Fibroblast of lung (primary cell): ENCODE data around the gene AK5. TPM values are rescaled to one million over a fixed set of nuclear protein-coding genes. Genes with fewer than 3 reads are reported as not detected.

Source experiments
- DNase-seq, 2 donors: peaks; one replicate each; pipeline versions ENCODE4 v3.0.0 to v3.0.0-alpha.2; 2010; ENCODE audit warnings: low read depth in 2 of 2
- H2AFZ ChIP-seq: 2 replicates; pipeline ENCODE4 v1.5.1; 2012; ENCODE audit warnings: low read length, control low read depth, inconsistent platforms
- H3K27ac ChIP-seq: 2 replicates; pipeline ENCODE4 v1.5.1; 2011; ENCODE audit warnings: low read length, control low read depth; ENCODE audit not compliant: insufficient read depth
- H3K27me3 ChIP-seq: 2 replicates; pipeline ENCODE4 v1.5.1; 2011; ENCODE audit warnings: mild to moderate bottlenecking, low read length; ENCODE audit not compliant: control insufficient read depth, insufficient read depth
- H3K36me3 ChIP-seq: 2 replicates; pipeline ENCODE4 v1.5.1; 2011; ENCODE audit warnings: low read length; ENCODE audit not compliant: control insufficient read depth, insufficient read depth
- H3K4me1 ChIP-seq: 2 replicates; pipeline ENCODE4 v1.5.1; 2011; ENCODE audit warnings: low read length; ENCODE audit not compliant: control insufficient read depth, insufficient read depth; ENCODE audit errors: extremely low read depth
- H3K4me2 ChIP-seq: 2 replicates; pipeline ENCODE4 v1.5.1; 2011; ENCODE audit warnings: low read length, control low read depth; ENCODE audit not compliant: insufficient read depth; ENCODE audit errors: extremely low read depth
- H3K4me3 ChIP-seq, 4 experiments: fragments of 200-600 bp in 1 of 4; sonication (generic) in 1 of 4; replicated peaks in 1 of 4; 2 replicates each; pipeline ENCODE4 v1.5.1; 2011 to 2016; ENCODE audit warnings: low read length in 4 of 4, low read depth in 3 of 4, mild to moderate bottlenecking in 3 of 4, control low read depth in 2 of 4, inconsistent platforms in 1 of 4, mixed read lengths in 1 of 4; ENCODE audit not compliant: insufficient read depth in 1 of 4; ENCODE audit errors: control extremely low read depth in 1 of 4
- H3K79me2 ChIP-seq: 2 replicates; pipeline ENCODE4 v1.5.1; 2012; ENCODE audit warnings: mild to moderate bottlenecking, low read length, inconsistent platforms; ENCODE audit not compliant: control insufficient read depth, insufficient read depth
- H3K9ac ChIP-seq: 2 replicates; pipeline ENCODE4 v1.5.1; 2011; ENCODE audit warnings: mild to moderate bottlenecking, low read length, control low read depth; ENCODE audit not compliant: insufficient read depth
- H3K9me3 ChIP-seq: 2 replicates; pipeline ENCODE4 v1.5.1; 2012; ENCODE audit warnings: low read depth, low read length; ENCODE audit not compliant: control insufficient read depth, insufficient read depth
- H4K20me1 ChIP-seq: 2 replicates; pipeline ENCODE4 v1.5.1; 2011; ENCODE audit warnings: low read length; ENCODE audit not compliant: control insufficient read depth, insufficient read depth; ENCODE audit errors: extremely low read depth
- EZH2 ChIP-seq: IDR thresholded peaks from 2 replicates; pipeline ENCODE4 v1.5.1; 2012; ENCODE audit warnings: low read length, control low read depth, mild to moderate bottlenecking; ENCODE audit errors: missing control alignments
- polyA plus RNA-seq, 2 donors: library from polyadenylated mRNA; depleted of rRNA in 1 of 2; stranded (reverse) in 1 of 2; unstranded in 1 of 2; fragments of >200 nt; gene quantifications; 2 replicates each; pipeline ENCODE4 v1.2.1, GENCODE V29; 2011 to 2012; ENCODE audit warnings: missing spikeins in 1 of 2
- total RNA-seq: library from RNA; depleted of rRNA; stranded (reverse); fragments of >200 nt; gene quantifications from 2 replicates; pipeline ENCODE4 v1.2.1, GENCODE V29; 2014
- TF ChIP-seq, protein P1 (sequence below), 2 donors: IDR thresholded peaks in 1 of 2; conservative IDR thresholded peaks in 1 of 2; 1 replicate in 1 of 2; 2 replicates in 1 of 2; pipeline ENCODE4 v1.5.1; 2011 to 2012; ENCODE audit warnings: low read length in 2 of 2, control low read depth in 1 of 2, inconsistent platforms in 1 of 2, low read depth in 1 of 2, mild to moderate bottlenecking in 1 of 2

Gene AK5
- total and polyA plus RNA-seq, 2 donors (not counting 1 experiment from before 2014, with no cell fraction given): 37.9 to 87.7 TPM

GRCh38 chr1:77313491-77313890 is 31.7 kb downstream of the AK5 start:
- H2AFZ ChIP-seq: no peak overlapping the region
- peaks cover 3% of the 10 kb centered on the region for H3K4me1 ChIP-seq
- TF ChIP-seq, protein P1, sequence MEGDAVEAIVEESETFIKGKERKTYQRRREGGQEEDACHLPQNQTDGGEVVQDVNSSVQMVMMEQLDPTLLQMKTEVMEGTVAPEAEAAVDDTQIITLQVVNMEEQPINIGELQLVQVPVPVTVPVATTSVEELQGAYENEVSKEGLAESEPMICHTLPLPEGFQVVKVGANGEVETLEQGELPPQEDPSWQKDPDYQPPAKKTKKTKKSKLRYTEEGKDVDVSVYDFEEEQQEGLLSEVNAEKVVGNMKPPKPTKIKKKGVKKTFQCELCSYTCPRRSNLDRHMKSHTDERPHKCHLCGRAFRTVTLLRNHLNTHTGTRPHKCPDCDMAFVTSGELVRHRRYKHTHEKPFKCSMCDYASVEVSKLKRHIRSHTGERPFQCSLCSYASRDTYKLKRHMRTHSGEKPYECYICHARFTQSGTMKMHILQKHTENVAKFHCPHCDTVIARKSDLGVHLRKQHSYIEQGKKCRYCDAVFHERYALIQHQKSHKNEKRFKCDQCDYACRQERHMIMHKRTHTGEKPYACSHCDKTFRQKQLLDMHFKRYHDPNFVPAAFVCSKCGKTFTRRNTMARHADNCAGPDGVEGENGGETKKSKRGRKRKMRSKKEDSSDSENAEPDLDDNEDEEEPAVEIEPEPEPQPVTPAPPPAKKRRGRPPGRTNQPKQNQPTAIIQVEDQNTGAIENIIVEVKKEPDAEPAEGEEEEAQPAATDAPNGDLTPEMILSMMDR (conservative IDR thresholded peaks at IDR 0.05 in 1 of 2, IDR thresholded peaks at IDR 0.05 in 1 of 2; ENCODE audit: low read depth in 1 of 2, low read length in 2 of 2): peak; percentile 22 to 50
- no peak for TF ChIP-seq EZH2
- DNase-seq: peak; percentile 1 to 39
- H3K9me3 ChIP-seq: no peaks in the 10 kb centered on the region
- no peaks in the 10 kb centered on the region for H4K20me1 ChIP-seq
- H3K36me3 ChIP-seq: no peaks in the 10 kb centered on the region
- H3K27me3 ChIP-seq: no peaks in the 10 kb centered on the region
- H3K4me3 ChIP-seq: no peak overlapping the region
- H3K9ac ChIP-seq: no peak overlapping the region
- no peaks in the 10 kb centered on the region for H3K79me2 ChIP-seq
- H3K27ac ChIP-seq: no peak overlapping the region
- no peak overlapping the region for H3K4me2 ChIP-seq

DNA sequence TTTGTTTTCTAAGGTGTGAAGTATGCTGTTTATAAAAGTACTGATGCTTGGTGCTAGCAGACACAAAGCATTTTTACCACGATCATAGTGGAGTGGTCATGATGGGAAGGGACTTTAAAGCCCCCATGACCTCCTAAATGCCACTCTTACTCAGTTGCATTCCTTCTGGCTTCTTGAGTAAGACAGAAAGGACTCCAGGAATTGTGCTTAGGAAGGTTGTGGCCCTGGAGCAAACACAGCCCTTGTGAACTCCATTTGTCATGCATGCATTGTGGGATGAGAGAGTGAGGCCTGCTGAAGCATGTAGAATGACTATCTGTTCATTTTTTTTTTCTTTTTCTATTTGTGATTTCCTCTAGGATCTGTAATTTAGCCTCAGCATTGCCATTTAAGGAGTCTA is 34.2 kb downstream of the AK5 start:
- no peak overlapping the region for H2AFZ ChIP-seq
- no peak overlapping the region for H3K4me2 ChIP-seq
- no peaks in the 10 kb centered on the region for H4K20me1 ChIP-seq
- H3K4me3 ChIP-seq: no peak overlapping the region
- DNase-seq: peak; percentile 7 to 77
- H3K9me3 ChIP-seq: no peaks in the 10 kb centered on the region
- H3K27me3 ChIP-seq: no peaks in the 10 kb centered on the region
- no peaks in the 10 kb centered on the region for H3K36me3 ChIP-seq
- H3K27ac ChIP-seq: no peak overlapping the region
- H3K9ac ChIP-seq: no peak overlapping the region
- H3K79me2 ChIP-seq: no peaks in the 10 kb centered on the region
- no peak for TF ChIP-seq EZH2
- TF ChIP-seq, protein P1 (conservative IDR thresholded peaks at IDR 0.05 in 1 of 2, IDR thresholded peaks at IDR 0.05 in 1 of 2; ENCODE audit: low read depth in 1 of 2, low read length in 2 of 2): no peak
- peaks cover 3% of the 10 kb centered on the region for H3K4me1 ChIP-seq

GRCh38 chr1:77316966-77317365 is 35.1 kb downstream of the AK5 start:
- TF ChIP-seq, protein P1 (conservative IDR thresholded peaks at IDR 0.05 in 1 of 2, IDR thresholded peaks at IDR 0.05 in 1 of 2; ENCODE audit: low read depth in 1 of 2, low read length in 2 of 2): no peak
- TF ChIP-seq EZH2: no peak
- DNase-seq: peak; percentile 8 to 12
- H3K4me1 ChIP-seq: peaks cover 8% of the 10 kb centered on the region

More at GRCh38 chr1:77316966-77317365, 35.1 kb downstream of the AK5 start:
- no peaks in the 10 kb centered on the region for H4K20me1 ChIP-seq
- H2AFZ ChIP-seq: no peak overlapping the region
- no peaks in the 10 kb centered on the region for H3K79me2 ChIP-seq
- no peak overlapping the region for H3K9ac ChIP-seq
- no peak overlapping the region for H3K4me3 ChIP-seq
- no peaks in the 10 kb centered on the region for H3K9me3 ChIP-seq
- no peaks in the 10 kb centered on the region for H3K27me3 ChIP-seq
- no peak overlapping the region for H3K4me2 ChIP-seq
- H3K27ac ChIP-seq: no peak overlapping the region
- no peaks in the 10 kb centered on the region for H3K36me3 ChIP-seq
